Keratinocyte (primary cell): Measurements from ENCODE around the gene STUB1. TPM values are rescaled to one million over a fixed set of nuclear protein-coding genes. Genes with fewer than 3 reads are reported as not detected.
A peak's percentile ranks its signal among the peaks of the same experiment; 100 is the strongest.

Experiments used
- DNase-seq: peaks from one replicate; pipeline ENCODE4 v3.0.0-alpha.2; 2011; ENCODE audit warnings: low read depth, missing footprints, low spot score
- FAIRE-seq: peaks from 2 replicates; lab custom pipeline; 2011; peaks lifted over from hg19 to GRCh38; lab: Jason Lieb, UNC
- H2AFZ ChIP-seq: 2 replicates; pipeline ENCODE4 v1.6.0; 2012; ENCODE audit warnings: low read length, control low read depth, inconsistent platforms; ENCODE audit not compliant: control insufficient read depth
- H3K27ac ChIP-seq: 2 replicates; pipeline ENCODE4 v1.5.1; 2011; ENCODE audit warnings: low read length; ENCODE audit not compliant: control insufficient read depth, insufficient read depth
- H3K27me3 ChIP-seq: 3 replicates; pipeline ENCODE4 v1.6.0; 2011; ENCODE audit warnings: low read length; ENCODE audit not compliant: control insufficient read depth, insufficient read depth; ENCODE audit errors: extremely low read depth
- H3K36me3 ChIP-seq, 2 experiments: 2 replicates in 1 of 2; 3 replicates in 1 of 2; pipeline ENCODE4 v1.5.1; 2011; ENCODE audit warnings: low read length in 2 of 2, mild to moderate bottlenecking in 1 of 2; ENCODE audit not compliant: control insufficient read depth in 2 of 2, insufficient read depth in 2 of 2; ENCODE audit errors: extremely low read depth in 1 of 2
- H3K4me1 ChIP-seq: 3 replicates; pipeline ENCODE4 v1.5.1; 2011; ENCODE audit warnings: low read length; ENCODE audit not compliant: control insufficient read depth, insufficient read depth; ENCODE audit errors: extremely low read depth
- H3K4me2 ChIP-seq: 3 replicates; pipeline ENCODE4 v1.6.0; 2011; ENCODE audit warnings: low read depth, low read length; ENCODE audit not compliant: control insufficient read depth, insufficient read depth; ENCODE audit errors: extremely low read depth
- H3K4me3 ChIP-seq, 3 experiments: fragments of 200-600 bp in 1 of 3; sonication (generic) in 1 of 3; 2 replicates in 2 of 3; 3 replicates in 1 of 3; pipeline ENCODE4 v1.5.1; 2011 to 2016; ENCODE audit warnings: low read length in 3 of 3, mild to moderate bottlenecking in 3 of 3, control low read depth in 2 of 3, inconsistent platforms in 1 of 3, low read depth in 1 of 3, mixed read lengths in 1 of 3, mixed run types in 1 of 3, moderate library complexity in 1 of 3; ENCODE audit not compliant: control insufficient read depth in 2 of 3, insufficient read depth in 2 of 3; ENCODE audit errors: extremely low read depth in 1 of 3
- H3K79me2 ChIP-seq: 2 replicates; pipeline ENCODE4 v1.6.0; 2012; ENCODE audit warnings: low read length; ENCODE audit not compliant: control insufficient read depth, insufficient read depth
- H3K9ac ChIP-seq: 3 replicates; pipeline ENCODE4 v1.6.0; 2011; ENCODE audit warnings: low read length; ENCODE audit not compliant: control insufficient read depth, insufficient read depth; ENCODE audit errors: extremely low read depth
- H3K9me1 ChIP-seq: 3 replicates; pipeline ENCODE4 v1.6.0; 2011; ENCODE audit warnings: low read length; ENCODE audit not compliant: control insufficient read depth, insufficient read depth; ENCODE audit errors: extremely low read depth
- H3K9me3 ChIP-seq: 2 replicates; pipeline ENCODE4 v1.5.1; 2012; ENCODE audit warnings: low read depth, low read length; ENCODE audit not compliant: control insufficient read depth
- H4K20me1 ChIP-seq: 3 replicates; pipeline ENCODE4 v1.6.0; 2011; ENCODE audit warnings: low read length; ENCODE audit not compliant: control insufficient read depth, insufficient read depth; ENCODE audit errors: extremely low read depth
- CTCF ChIP-seq, 3 experiments: IDR thresholded peaks in 1 of 3; conservative IDR thresholded peaks in 1 of 3; optimal IDR thresholded peaks in 1 of 3; 2 replicates in 2 of 3; 3 replicates in 1 of 3; pipeline versions ENCODE3 to v1.5.1; 2011; ENCODE audit warnings: low read length in 3 of 3, mild to moderate bottlenecking in 3 of 3, moderate library complexity in 2 of 3, control low read depth in 1 of 3, inconsistent platforms in 1 of 3; ENCODE audit not compliant: insufficient read depth in 2 of 3; ENCODE audit errors: extremely low read depth in 1 of 3
- EZH2 ChIP-seq: IDR thresholded peaks from one replicate; pipeline ENCODE4 v1.6.1; 2012; ENCODE audit warnings: inconsistent platforms, mild to moderate bottlenecking, low read length, moderate library complexity
- dilution Hi-C: fragments of 300-500 bp; cut with MboI; formaldehyde crosslinking; loops from one replicate; pipeline ENCODE4 v1.7.0; 2020; ENCODE audit warnings: low sequenced_read_pairs; ENCODE audit not compliant: extremely low pct_ligation_motif_present
- polyA plus RNA-seq, 5 experiments: library from polyadenylated mRNA; depleted of rRNA in 3 of 5; stranded (reverse) in 3 of 5; stranded (forward) in 1 of 5; unstranded in 1 of 5; fragments of >200 nt; gene quantifications; 1 replicate in 1 of 5; 2 replicates in 3 of 5; 3 replicates in 1 of 5; pipeline versions ENCODE4 v1.2.1 to v1.2.3, GENCODE V29; 2011 to 2012; ENCODE audit warnings: missing spikeins in 2 of 5, low read depth in 1 of 5, low replicate concordance in 1 of 5

Gene STUB1
- polyA plus RNA-seq, 1 donor (not counting 4 experiments of a cell fraction or from before 2014, with no cell fraction given): 124 TPM

GRCh38 chr16:728131-728889 lies 48.1 kb downstream of the STUB1 start:
- Histone ChIP-seq H3K4me3 (peak overlapping the region in 2 of 3 experiments; percentile 32 to 77), H3K4me2 (peak overlapping the region; percentile 60), H3K9ac (peak overlapping the region; percentile 37), H3K9me1 (no peaks in the 10 kb centered on the region), H3K36me3 (peaks cover 5 to 8% of the 10 kb centered on the region in 2 experiments), H2AFZ (no peak overlapping the region), H3K79me2 (no peaks in the 10 kb centered on the region), H3K9me3 (no peaks in the 10 kb centered on the region), H3K27ac (no peak overlapping the region), H3K27me3 (no peaks in the 10 kb centered on the region), H4K20me1 (no peaks in the 10 kb centered on the region), H3K4me1 (peaks cover 4% of the 10 kb centered on the region)
- DNase-seq: no peak
- TF ChIP-seq EZH2: no peak
- no peak for TF ChIP-seq CTCF (optimal IDR thresholded peaks at IDR 0.05 in 1 of 3, IDR thresholded peaks at IDR 0.05 in 1 of 3, conservative IDR thresholded peaks at IDR 0.05 in 1 of 3; ENCODE audit: extremely low read depth in 1 of 3, insufficient read depth in 2 of 3, low read length in 3 of 3)
- peak; percentile 41 for FAIRE-seq
- dilution Hi-C loops: no loop called here

- Histone ChIP-seq H3K4me3 (no peak overlapping the region), H3K9ac (no peak overlapping the region)
- dilution Hi-C loops: no loop called here
These were observed 48.9 kb downstream of the STUB1 start for GRCh38 chr16:728890-729744.

More at GRCh38 chr16:728890-729744, 48.9 kb downstream of the STUB1 start:
- H4K20me1 ChIP-seq: no peaks in the 10 kb centered on the region
- H3K79me2 ChIP-seq: no peaks in the 10 kb centered on the region
- H3K9me3 ChIP-seq: no peaks in the 10 kb centered on the region
- no peaks in the 10 kb centered on the region for H3K9me1 ChIP-seq
- H3K27ac ChIP-seq: no peak overlapping the region
- TF ChIP-seq CTCF (optimal IDR thresholded peaks at IDR 0.05 in 1 of 3, IDR thresholded peaks at IDR 0.05 in 1 of 3, conservative IDR thresholded peaks at IDR 0.05 in 1 of 3; ENCODE audit: extremely low read depth in 1 of 3, insufficient read depth in 2 of 3, low read length in 3 of 3) (no peak), EZH2 (no peak)
- peaks cover 9 to 15% of the 10 kb centered on the region in 2 experiments for H3K36me3 ChIP-seq
- FAIRE-seq (no peak), DNase-seq (no peak)
- H3K27me3 ChIP-seq: no peaks in the 10 kb centered on the region
- no peak overlapping the region for H3K4me2 ChIP-seq
- H3K4me1 ChIP-seq: peaks cover 4% of the 10 kb centered on the region
- no peak overlapping the region for H2AFZ ChIP-seq
